ENCODE data around the gene CHRM3.
"Not testable (repeated sequence)": the region's sequence is repeated elsewhere in the genome, so short reads cannot be mapped to it uniquely, and the experiment has no call there.

The CHRM3 gene

DNA sequence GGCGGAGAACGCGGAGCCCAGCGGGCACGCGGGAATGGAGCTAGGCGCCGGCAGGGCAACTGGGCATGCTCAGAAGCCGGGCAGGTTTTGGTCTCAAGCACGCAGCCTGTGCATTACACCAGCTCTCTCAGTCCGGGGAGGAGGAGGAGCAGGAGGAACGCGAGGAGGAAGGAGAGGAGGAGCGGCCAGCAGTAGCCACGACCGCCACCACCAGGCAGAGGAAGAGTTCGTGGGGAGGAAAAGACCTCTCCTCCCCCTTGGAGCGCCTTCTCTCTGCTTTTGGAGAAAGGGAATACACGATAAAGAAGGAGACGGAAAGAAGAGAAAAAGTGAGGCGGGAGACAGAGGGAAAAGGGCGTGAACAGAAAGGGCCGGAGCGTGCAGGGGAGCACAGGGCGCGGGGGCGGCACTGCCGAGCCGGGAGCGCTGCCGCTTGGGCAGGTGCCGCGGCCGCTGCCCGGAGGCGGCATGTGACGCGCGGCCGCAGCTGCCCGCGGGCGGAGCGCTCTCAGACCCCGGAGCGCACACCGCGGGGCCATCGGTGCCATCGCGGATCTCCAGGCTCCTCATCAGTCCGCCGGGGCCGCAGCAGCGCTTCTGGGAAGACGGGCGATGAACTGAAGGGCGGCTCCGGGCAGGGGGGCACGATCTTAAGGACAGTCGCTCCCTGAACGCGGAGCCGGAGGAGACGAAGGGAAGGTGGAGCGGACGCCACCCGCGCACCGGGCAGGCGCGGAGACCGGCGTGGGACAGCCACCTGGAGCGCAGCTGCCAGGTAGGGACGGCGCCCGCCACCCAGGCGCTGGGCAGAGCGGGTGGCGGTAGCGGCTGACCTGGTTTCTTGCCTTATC is at the start of gene CHRM3:
CHRM3 (plus strand) TSS at position 116 of the 851 bp plus-strand sequence. CDS start 520,884 bp downstream, outside the sequence.
- no peak for DNase-seq (ENCODE audit: low read depth)

DNA sequence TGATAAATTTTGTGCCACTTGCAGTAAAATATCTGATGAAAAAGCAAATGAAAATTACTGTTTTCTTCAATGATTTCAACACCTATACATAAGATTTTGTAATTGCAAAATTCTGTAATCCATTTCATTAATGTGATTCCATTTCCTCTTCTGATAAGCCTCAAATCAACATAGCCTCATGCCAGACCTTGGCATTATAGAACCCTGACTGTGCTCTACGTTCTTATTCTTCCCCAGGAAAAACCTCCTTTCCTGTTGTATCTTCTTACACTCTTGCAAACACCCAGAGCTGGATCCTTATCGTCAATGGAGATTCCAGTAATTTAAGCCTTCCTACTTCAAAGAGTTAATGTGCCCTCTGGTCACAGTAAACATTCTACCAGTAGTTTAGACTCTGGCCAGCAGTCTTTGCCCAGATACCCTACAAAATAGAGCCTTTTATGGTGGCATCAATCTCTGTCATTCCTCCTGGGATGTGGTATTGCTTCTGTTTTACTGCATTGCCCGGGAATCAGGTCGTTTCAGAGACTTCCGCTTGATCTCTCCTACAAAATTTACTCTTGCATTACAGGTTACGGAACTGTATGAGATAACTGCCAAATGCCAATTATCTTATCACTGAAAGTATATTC is 48.5 kb upstream of the CHRM3 start:
- DNase-seq (ENCODE audit: low read depth) = no peak

DNA sequence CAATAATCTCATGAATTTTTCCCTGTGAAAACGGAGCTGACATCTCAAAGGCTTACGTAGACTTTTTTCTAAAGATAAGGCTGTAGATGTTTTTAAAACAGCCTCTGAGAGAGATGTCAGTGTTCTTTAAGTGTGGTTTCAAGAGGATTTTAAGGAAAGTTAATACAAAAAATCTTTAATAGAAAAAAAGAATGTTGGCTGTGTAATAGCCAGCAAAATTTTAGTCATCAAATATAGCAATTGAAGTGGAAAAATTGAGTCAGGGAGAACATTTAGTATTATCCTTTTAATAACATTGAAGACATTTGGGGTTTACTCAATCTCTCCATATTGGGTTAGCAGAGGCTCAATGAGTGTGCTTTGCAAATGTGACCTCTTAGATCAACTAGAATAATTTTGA is 38.6 kb upstream of the CHRM3 start:
- DNase-seq (ENCODE audit: low read depth) = no peak

DNA sequence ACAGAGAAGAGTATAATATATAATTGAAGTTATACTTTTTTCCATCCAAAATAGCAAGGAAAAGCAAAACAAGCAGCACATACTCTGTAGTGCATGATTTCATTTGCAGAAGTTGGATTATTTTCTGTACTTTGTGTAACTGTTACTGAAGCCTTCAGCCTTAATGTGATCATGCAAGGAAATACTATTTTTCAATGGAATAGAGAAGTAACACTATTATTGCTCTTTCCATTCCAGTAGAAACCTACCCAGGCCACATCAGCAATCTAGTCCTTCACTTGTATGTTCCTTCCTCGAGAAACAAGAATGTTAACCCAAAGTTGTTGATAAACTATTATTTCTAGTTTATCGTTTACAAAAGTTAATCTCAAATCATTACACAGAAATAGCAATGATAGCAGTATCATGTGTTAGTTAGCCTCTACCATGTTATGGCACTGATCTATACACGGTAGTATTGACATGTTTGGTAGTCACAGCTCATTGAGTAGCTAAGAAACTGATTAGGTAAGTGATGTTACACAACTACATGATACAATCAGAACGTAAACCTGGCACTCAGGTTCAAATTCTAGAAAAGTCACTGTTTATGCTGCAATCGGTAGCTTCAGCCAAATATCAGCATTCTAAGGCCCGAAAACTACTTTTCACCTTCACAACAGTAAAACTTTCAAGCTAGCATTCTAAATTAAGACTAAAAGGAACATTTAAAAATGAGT is 37.6 kb upstream of the CHRM3 start:
- DNase-seq (ENCODE audit: low read depth) = no peak

DNA sequence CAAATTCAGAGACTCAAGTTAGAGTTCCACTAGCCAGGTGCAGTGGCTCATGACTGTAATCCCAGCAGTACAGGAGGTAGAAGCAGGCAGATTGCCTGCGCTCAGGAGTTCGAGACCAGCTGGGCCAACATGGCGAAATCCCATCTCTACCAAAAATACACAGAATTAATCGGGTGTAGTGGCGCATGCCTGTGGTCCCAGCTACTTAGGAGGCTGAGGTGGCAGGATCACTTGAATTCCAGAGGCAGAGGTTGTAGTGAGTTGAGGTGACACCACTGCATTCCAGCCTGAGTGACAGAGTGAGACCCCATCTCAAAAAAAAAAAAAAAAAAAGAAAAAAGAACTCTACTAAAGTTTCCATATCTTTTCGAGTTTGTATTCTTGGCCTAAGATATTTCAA is 36.7 kb upstream of the CHRM3 start:
- DNase-seq (ENCODE audit: low read depth) = no peak

DNA sequence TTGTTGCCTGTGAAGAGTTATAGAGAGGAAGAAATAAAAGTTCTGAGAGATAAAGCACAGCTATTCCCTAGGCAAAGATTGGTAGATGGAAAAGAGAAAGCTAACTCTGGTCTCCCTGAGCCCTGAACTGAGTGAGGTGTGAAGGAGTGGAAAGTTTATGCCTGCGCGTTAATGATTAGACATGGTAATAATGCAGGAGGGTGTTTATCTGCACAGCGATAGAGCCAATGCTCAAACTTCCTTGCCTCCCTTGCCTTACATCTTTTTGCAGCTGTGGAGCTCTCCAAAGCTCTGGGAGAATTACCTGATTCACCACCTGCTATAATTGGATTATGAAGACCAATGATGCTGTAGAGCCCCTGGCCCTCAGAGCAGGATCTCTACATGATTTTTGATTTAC is 32.8 kb upstream of the CHRM3 start:
- DNase-seq (ENCODE audit: low read depth) = no peak

DNA sequence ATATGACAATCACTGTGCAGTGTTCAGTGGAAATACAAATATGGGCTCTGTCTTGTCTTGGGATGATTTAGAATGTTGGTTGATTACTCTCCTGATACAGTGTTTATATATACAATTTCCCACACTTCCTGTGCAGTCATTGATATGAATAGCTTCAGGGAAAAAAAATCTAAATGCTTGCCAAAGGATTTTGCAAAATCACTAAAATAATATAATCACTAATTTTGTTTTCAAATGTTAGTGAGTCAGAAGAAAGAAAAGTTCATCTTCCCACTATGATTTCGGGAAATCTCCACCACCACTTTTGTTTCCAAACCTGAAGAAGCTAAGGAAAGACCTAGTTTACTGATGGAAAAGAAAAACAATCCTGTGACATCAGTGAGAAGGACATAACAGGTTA is 32.1 kb upstream of the CHRM3 start:
- no peak for DNase-seq (ENCODE audit: low read depth)

DNA sequence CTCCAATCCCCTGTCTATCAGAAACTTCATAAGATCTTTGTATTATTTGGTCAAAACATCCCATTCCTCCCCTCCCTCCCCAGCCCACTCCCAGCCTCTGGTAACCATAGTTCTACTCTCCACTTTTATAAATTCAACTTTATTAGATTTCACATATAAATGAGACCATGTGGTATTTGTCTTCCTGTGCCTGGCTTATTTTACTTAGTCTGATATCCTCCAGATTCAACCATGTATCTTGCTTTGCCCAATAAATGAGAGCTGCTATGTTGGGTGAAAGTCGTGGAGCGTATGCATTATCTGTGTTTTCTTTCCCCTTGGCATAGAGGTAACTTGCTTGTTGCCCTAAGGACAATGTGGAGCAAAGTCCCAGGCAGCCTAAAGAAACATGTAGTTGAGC is 28.5 kb upstream of the CHRM3 start:
- no peak for DNase-seq (ENCODE audit: low read depth)

DNA sequence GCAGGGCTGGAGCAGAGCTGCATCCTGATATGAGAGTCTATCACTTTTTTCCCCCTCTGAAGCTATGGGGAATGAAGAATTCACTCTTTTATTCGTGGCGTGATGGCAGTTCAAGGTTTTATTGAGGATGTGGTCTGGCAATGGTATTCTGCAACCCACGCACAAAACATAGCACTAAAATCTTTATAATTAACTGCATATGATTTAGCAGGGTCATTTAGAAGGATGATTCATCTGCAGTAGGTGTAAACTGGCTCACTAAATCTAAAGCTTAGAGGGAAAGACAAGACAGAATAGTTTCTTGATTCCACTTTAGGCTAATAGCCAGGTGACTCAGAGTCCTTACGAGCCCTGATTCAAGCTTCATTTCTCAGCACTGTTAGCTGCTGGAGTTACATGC is 25.0 kb upstream of the CHRM3 start:
- no peak for DNase-seq (ENCODE audit: low read depth)

DNA sequence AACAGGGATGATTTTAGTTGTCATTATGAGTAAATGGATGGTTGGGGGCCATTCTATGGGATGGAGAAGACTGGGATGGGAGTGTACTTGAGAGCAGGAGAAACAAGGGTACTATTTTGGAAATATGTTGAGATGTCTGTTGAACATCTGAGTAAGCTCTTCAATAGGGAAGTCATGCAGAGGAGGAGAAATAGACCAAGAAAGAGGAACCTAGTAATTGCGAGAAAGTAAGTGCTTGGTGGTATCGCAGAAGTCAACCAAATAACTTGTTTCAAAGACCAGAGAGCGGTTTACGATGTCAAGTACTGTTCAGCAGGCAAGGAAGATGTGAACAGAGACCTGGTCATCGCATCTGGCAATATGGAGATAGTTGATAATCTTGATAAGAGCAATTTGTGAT is 22.4 kb upstream of the CHRM3 start:
- DNase-seq (ENCODE audit: low read depth) = no peak

DNA sequence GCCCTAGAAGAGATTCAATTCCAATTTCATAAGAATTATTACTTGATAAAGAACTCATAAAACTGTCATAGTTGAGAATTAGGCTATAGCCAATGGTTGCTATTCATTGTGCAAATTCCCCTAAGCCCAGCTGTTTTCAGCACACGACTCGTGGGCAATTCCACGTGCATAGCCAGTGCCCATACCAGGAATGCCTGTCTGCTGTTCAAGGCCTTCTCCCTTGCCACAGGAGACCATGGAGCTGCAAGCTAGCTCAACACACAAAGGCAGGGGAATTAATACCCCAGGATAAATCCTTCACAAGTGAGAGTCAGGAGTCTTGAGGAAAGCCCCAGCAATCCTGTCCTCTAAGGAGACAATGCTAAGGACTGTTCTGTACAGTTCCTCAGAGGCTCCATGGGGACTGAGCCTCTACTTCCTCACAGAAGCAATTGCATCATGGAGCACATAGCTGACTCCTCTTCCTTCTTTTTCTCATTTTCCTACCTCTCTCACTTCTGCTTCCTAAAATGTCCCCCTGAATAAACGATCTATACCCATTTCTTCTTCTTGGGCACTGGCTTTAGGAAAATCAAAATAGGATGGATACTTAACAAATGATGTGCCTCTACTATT is 19.1 kb upstream of the CHRM3 start:
- DNase-seq (ENCODE audit: low read depth) = no peak

DNA sequence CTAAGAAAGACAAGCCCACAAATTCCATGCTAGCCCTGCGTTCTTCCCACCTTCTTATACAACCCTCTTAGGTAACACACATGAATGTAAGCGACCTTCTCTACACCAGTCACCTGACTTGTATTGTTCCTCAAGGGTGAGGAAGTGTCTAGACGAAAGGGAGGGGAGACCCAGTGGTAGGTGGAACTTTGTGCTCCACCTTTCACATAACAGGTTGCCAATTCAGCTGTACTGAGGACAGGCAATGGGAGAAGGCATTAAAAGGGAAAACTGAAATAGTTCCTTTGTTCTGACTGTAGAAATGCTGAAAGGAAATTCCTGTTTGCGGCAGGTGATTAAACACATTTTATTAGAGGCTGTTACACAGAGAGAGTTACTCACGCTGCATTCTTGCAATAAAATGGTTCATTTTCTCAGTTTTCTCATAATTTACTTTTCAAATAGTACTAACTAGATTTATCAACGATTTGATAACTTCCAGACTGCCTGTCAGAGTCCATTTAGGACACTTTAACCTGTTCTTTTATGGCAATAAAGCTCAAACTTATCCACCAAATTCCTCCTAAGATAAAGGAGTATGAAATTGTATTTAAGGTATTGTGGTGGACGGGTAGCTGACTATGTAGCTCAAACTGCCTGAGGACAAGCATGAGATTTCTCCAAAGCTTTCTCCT is 17.8 kb upstream of the CHRM3 start:
- DNase-seq (ENCODE audit: low read depth) = no peak

DNA sequence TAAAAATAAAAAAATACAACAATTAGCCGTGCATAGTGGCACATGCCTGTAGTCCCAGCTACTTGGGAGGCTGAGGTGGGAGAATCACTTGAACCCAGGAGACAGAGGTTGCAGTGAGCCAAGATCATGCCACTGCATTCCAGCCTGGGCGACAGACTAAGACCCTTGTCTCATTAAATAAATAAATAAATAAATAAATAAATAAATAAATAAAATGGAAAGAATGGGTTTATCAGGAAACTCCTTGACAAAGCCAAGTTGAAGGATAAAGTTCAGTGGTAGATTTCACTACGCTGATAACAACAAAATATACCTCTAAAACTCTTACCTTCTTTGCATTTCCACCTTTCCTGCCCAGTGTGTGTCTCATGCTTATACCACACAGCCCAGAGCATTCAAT is 15.5 kb upstream of the CHRM3 start:
- DNase-seq (ENCODE audit: low read depth) = not testable (repeated sequence)

DNA sequence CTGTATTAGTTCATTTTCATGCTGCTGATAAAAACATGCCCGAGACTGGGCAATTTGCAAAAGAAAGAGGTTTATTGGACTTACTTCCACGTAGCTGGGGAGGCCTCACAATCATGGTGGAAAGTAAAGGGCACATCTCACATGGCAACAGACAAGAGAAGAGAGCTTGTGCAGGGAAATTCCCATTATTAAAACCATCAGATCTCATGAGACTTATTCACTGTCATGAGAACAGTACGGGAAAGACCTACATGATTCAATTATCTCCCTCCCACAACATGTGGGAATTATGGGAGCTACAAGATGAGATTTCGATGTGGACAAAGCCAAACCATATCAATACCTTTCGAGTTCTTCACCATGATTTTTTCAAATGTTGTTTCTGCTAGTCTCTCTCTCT is 3.7 kb upstream of the CHRM3 start:
- DNase-seq (ENCODE audit: low read depth) = no peak

DNA sequence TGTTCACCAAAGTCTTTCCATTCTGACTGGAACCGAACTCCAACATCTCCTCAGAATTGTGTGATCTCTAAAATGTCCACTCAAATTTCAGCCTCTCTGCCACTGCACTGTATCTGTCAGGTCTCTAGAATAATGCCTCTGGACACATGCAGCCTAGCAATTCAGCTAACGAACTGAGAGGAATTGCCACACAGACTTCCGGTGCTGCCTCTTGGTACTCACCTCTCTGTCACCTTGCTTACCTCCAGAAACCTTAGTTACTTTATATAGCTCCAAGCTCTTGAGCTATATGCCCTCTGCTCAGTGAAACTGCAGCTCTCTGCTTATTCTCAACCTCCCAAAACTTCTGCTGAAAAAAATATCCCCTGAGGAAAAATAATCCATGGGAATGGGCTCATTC is 2.7 kb upstream of the CHRM3 start:
- DNase-seq (ENCODE audit: low read depth) = no peak

DNA sequence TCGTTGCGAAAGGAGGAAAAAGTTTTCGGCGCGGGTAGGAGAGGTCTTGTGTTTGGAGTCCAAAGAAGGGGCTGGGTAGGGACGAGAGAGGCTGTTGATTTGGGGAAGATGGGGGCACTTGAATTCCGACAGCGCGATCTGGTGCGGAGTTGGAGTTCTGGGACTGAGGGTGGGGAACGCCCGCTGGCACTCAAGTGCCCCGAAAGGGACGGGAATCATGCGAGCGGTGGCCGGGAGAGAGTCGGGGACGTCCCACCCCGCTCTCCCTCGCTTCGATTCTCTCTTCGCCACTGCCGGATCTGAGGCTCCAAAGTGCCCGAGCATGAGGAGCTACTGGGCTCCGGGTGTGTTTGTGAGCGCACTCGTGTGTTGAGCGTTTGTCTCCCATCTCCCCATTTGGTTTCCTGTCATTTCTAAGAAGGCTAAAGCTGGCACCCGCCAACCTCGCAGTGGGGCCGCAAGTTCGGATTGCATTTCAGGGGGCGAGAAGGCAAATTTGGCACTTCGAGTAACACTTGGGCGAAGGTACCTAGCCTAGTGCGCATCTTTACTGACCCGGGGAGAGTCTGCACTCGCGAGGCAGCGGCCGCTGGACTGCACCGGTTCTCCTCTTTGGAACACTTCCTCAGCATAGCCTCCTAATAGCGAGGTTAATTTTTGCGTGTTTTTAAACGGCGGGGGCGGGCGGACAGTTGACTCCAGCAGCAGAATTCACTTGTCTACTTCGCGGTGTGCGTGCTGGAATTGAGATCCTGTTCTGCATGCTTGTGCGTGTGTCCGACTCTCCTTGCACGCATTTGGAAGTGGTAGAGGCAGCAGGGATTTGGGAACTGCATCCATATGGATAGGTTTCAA is 1.2 kb downstream of the CHRM3 start:
- DNase-seq (ENCODE audit: low read depth) = no peak

DNA sequence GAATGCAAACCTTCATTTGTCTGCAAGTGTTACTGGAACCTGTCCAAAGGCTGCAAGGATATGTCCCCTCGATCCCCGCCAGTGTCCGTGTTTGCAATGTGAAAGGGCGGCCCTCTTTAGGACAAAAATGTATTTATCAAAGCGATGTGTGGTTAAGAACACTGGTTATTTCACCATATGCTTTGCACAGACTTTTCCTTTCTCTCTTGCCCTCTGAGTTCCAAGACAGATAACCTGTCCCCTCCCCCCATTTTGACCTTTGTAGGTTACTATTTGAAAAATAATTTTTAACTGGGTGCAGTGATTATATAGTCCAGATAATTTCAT is 1.8 kb downstream of the CHRM3 start:
- no peak for DNase-seq (ENCODE audit: low read depth)

DNA sequence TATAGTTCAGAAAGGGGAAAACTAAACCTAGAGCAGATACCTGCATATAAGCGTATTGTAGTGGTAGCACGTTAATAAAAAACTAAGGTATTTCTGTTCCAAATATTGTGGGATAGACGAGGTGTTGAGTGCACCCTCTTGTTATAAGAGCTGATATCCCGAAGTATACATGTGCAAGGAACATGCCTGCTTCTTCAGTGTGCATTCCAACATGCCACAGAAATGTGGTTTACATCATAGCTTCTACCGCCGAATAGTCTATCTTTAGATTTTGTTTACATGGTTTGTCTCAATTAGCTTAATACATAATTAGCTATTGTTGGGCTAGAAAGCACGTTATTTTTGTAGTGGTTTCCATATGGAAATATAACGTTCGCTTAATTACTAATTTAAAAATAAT is 2.2 kb downstream of the CHRM3 start:
- no peak for DNase-seq (ENCODE audit: low read depth)

DNA sequence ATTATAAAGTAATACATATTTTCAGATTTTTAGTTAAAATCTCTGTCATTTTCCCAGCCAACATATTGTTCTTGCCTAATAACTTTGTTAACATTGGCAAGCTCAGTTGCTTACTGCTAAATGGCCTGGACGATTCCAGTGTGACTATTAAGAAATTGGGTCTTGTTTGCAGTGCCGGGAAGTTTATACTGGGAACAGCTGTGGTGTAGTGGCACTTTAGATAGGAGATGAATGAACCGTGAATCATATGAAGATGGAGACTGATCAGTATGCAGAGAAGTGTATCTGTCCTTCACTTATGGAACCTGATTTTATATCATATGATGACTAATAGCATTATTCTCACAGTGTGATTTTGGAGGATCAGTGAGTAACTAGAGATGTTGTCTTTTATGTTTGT is 3.3 kb downstream of the CHRM3 start:
- no peak for DNase-seq (ENCODE audit: low read depth)

DNA sequence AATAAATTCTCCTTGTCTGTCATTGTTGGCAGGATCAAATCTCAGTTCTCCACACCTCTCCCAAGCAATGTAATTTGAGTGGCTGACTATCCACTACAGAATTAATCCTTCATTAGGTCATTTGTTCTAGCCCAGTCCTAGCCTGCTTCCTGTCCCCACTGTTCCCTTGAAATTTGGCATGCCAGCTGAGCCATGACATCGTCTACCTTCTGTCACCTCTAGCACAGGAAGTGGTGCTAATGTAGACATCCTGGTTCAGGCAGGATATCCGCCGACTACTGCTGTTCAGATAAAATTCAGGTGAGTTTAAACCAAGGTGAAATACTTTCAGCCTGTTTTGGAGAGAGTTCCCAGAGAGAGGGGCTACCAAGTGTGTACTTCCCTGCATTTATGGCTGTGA is 5.9 kb downstream of the CHRM3 start:
- no peak for DNase-seq (ENCODE audit: low read depth)

DNA sequence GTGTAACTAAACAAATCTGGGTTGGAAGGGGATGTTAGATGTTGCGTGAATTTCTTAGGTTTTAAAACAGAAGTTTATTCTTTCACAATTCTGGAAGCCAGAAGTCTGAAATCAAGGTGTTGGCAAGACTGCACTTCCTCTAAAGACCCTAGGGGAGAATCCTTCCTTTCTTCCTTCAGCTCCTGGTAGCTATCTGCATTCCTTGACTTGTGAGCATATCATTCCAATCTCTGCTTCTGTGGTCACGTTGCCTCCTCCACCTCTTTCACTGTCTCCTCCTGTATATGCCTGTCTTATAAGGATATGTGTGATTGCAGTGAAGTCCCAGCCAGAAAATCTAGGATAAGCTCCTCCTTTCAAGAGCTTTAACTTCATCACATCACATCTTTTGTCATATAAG is 7.7 kb downstream of the CHRM3 start:
- DNase-seq (ENCODE audit: low read depth) = no peak

All from activated T-cell treated with anti-CD3 and anti-CD28 coated beads for 24 hours (primary cell).